ENCODE data around the gene ZNF683.
"Not testable (repeated sequence)": the region's sequence is repeated elsewhere in the genome, so short reads cannot be mapped to it uniquely, and the experiment has no call there.

ZNF683 gene

DNA sequence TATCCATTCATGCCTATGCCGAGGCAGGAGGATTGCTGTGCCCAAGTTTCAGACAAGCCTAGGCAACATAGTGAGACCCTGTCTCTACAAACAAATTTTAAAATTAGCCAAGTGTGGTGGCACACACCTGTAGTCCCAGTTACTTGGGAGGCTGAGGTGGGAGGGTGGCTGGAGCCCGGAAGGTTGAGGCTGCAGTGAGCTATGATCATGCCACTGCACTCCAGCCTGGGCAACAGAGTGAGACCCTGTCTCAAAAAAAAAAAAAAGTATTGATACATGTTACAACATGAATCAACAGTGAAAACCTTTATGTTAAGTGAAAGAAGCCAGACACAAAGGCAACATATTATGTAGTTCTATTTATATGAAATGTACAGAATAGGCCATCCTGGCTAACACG, 12.5 kb upstream of the ZNF683 start:
- DNase-seq (ENCODE audit: low spot score), result not testable (repeated sequence)

DNA sequence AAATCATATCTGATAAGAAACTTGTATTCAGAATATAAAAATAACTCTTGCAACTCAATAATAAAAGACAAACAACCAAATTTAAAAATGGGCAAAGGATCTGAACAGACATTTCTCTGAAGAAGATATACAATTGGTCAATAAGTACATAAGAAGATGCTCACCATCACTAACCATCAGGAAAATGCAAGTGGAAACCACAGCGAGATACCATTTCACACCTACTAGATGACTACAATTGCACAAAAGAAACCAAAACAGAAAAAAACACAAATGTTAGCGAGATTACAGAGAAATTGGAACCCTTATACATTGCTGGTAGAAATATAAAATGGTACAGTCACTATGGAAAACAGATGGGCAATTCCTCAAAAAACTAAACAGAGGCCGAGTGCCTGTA, 11.5 kb upstream of the ZNF683 start:
- DNase-seq (ENCODE audit: low spot score), result no peak

DNA sequence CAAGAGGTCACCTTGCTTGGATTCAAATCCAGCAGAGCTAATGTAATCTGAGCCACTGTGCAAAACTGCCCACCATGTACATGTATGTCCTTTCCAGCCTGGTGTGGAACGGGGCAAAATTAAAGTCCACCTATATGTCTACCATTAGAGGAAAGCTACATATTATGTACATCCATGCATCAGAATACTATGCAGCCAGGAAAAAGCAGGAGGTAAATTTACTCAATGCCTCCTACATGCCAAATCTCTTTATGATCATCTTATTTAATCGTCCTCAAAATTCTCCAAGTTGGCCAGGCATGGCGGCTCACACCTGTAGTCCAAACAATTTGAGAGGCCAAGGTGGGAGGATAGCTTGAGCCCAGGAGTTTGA, 6.3 kb upstream of the ZNF683 start:
- DNase-seq (ENCODE audit: low spot score), result no peak

DNA sequence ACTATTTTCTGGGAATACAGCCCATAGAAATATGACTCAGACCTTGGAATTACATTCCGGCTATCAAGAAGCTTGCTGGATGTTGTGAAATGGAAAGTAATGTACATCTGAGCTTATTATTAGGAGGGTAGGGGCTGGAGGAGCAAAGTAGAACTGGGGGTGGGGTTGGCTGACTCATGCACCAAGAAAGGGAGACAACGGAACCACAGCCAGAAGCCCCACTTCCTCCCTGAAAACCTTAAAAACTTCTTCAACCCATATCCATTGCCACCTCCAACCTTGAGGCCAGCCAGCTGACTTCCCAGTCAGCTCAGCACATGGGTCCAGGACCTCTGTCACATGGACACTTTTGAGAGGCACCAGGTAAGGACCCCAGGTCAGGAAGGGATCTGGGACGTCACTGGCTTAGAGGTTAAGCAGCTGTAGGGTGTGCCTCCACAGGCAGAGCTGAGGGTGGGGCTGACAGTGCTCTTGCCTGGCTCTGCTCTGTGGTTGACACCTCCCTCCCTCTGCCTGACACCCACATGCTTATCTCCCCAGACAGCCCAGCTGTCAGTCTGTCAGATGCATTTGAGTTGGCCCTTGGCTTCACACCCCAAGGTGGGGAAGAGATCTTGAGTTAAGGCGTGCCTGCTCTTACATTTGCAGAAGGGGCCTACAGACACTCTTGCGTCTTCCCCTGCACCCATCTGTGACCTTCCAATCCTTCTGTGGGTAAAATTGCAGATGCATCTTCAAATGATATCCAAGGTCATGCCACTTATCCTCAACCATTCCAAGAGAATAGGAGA, 5.7 kb upstream of the ZNF683 start:
- no peak for DNase-seq (ENCODE audit: low spot score)

DNA sequence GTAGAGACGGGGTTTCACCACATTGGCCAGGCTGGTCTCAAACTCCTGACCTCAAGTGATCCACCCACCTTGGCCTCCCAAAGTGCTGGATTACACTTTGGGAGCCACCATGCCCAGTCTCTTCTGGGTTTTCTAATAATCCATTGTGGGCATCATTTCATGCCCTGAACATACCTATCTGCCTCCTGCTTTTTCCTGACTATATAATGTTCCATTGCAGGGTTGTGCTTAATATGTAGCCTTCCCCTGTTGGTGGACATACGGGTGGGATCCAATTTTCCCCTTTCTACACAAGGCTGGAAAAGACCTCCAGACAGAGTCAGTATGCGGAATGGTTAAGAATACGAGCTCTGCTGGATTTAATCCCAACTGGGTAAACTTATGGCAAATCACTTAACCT, 3.5 kb upstream of the ZNF683 start:
- no peak for DNase-seq (ENCODE audit: low spot score)

DNA sequence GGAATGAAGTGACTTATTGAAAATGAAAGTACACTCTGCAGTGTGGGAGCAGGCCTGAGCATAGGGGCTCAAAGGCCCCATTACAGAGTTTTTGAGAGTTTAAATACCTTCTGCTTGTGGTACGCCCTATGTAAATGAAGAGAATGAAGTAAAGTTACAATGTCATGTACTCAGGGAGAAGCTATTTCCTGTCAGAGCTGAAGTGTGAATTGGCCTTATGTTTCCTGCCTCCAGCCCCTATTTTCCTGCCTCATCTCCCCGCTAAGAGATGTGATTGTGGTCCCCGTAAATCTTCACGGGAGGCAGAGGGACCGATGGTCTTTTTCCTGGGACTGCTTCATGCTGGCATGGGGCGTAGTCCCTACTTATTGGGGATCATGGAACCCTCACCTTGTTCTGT, 2.5 kb upstream of the ZNF683 start:
- no peak for DNase-seq (ENCODE audit: low spot score)

DNA sequence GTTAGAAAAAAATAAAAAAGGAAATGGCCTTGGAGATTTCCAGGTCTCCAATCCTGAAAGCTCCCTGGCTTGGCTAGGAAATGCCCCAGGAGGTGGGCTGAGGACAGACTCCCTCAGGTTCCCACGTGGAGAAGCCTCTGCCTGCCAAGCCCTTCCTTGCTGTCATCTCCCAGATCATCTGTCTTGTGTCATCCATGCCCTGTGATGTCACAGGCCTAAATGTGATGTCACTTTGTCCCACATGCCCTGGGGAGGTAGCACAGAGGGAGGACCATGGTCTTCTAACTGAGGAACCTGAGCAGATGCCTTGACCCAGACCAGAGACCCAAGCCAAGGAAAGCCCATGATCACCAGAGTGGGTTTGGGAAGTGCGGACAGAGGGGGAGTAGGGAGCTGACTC, 1.8 kb upstream of the ZNF683 start:
- not testable (repeated sequence) for DNase-seq (ENCODE audit: low spot score)

DNA sequence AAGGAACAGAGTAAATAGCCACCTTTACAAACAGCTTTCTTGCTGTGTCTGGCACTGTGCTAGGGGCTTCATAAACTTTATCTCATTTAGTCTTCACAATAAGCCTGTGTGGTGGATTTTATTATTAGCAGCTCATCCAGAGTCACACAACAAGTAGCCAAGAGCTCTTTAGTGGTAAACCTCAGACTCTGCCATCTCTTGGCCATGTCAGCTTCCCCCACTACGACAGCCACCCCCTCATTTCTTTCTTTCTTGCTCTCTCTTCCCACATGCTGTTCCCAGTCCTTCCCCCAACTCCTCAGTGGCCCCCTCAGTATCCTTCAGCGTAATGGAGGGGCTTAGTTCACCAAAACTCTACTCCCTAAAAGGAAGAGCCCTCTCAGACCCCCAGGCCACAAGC, 1.2 kb upstream of the ZNF683 start:
- no peak for DNase-seq (ENCODE audit: low spot score)

DNA sequence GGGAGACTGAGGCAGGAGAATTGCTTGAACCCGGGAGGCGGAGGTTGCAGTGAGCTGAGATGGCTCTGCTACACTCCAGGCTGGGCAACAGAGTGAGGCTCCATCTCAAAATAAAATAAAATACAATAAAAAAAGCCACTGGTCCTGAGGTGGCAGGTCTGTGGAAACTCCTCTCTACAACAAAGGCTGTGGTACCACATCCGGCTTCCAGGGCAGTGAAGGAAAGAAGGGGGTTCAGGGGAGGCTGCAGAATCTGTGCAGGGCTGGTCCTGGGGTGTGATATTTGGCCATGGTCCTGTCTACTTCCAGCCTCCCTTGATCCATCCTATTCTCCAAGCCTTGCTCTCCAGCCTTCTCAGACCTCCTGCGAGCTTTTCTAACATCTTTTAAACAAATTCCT, 731 bp upstream of the ZNF683 start:
- no peak for DNase-seq (ENCODE audit: low spot score)

DNA sequence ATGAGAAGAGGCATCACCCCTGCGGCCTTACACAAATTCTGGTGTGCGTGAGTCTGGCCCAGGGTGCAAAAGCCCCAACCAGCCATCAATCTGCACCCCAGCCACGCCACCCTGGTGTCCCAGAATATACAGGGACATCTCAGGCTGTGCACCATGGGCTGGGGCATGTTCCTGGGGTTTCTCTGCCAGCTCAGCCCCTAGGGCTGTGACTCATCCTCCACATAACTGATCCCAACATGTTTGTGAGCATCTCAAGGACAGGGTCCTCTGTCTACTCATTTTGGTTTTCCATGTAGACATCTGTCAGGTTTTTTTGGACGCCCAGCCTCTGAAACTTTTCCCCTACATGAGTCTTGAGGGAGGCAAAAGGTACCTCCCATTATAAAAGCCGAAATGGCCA, 511 bp downstream of the ZNF683 start:
- no peak for DNase-seq (ENCODE audit: low spot score)

DNA sequence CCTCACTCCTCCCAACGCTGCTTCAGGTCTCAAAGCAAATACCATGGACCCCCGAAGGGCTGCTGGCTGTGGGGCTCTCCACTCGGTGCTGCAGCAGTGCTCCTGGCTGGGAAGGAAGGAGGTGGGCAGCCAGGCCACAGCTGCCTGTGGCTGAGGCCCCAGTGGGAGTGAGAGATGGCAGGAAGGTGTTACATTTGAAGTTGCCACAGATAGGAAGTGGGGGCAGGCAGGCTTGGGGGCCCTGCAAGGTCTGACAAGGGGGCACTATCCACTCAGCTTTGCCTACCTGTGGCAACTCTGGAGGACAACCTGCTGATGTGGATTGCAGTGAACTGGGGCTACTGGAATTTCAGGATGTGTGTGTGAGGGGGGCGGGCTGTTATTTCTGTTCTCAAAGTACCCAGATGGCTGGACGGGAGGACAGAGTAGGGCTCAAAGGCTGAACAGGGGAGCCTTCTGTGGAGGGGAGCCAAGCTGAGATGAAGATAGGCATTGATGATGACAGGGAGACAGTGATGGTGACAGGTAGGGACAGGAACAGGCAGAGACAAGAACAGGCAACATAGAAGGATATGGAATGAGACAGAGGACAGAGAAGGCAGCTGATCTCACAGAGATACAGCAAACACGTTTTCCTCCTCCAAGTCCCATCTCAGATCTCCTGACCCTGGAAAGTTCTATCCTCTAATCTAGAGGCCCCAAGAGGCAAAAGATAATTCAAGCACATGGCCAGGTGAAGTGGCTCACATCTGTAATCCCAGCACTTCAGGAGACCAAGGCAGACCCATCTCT, 1.8 kb downstream of the ZNF683 start:
- DNase-seq (ENCODE audit: low spot score), result no peak

DNA sequence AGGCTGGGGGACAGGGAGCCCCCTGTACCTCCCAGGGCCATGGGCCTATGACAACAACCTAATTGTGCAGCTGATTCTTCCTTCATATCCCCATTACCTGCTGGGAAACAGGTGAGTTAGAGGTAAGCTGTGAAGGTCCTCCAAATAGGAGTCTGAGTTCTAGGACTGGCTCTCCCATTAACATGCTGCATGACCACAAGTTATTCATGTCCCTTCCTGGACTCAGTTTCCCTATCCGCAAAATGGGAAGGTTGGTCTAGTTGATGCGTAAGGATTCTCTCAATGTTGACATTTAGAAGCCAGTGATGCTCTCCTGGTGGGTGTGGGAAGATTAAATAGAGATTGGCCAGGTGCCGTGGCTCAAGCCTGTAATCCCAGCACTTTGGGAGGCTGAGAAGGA, 4.1 kb downstream of the ZNF683 start:
- no peak for DNase-seq (ENCODE audit: low spot score)

DNA sequence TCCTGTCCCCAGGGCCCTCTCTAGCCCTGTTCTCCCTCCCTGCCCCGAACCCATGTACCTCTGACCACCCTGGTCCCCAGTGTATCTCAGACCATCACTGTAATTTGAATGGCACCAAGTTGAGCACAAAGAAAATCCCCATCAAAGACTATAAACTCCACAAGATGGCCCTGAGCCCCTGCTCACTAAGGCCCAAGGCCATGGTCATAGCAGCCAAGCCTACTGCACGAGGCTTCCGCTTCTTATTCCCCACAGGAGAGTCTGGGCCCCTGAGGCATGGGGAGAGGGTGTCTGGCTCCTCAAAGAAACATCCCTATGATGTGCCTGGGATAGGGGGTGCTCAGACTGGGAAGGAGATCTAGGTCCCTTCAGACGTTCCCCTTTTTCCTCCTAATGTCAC, 4.5 kb downstream of the ZNF683 start:
- DNase-seq (ENCODE audit: low spot score), result no peak

DNA sequence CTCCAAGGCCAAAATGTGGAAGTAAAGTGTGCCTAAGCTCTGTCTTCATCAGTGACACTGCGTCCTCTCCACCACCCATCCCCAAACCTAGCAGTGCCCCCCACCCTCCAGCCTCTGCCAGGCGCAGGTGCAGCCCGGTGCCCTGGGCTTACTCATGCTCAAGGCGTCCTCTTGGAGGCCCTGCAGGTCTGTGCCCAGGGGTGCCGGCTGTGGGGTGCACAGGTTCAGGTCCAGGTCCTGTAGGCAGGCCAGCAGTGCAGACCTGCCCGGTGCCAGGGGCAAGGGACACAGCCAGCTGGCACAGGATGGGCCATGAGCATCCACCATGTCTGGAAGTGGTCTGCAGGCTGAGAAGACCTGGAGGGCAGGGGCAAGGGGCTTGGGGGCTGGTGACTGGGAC, 5.1 kb downstream of the ZNF683 start:
- no peak for DNase-seq (ENCODE audit: low spot score)

DNA sequence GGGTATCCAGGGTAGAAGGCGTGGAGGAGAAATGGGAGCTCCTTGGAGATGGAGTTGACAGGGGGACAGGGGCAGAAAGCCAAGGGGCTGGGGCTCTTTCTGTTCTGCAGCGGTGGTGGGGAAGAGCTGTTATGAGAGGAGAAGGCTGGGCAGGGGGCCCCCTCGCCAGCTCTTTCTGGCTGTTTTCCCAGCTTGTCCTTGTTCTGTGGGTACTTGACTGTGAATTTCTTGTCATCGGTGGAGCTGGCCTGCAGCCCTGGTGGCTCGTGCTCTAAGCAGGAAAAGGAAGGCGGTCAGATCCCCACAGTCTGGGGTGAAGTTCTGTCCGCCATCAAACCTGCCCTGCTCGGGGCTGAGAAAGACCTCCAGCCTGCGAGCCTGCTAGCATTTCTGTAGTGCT, 7.6 kb downstream of the ZNF683 start:
- no peak for DNase-seq (ENCODE audit: low spot score)

DNA sequence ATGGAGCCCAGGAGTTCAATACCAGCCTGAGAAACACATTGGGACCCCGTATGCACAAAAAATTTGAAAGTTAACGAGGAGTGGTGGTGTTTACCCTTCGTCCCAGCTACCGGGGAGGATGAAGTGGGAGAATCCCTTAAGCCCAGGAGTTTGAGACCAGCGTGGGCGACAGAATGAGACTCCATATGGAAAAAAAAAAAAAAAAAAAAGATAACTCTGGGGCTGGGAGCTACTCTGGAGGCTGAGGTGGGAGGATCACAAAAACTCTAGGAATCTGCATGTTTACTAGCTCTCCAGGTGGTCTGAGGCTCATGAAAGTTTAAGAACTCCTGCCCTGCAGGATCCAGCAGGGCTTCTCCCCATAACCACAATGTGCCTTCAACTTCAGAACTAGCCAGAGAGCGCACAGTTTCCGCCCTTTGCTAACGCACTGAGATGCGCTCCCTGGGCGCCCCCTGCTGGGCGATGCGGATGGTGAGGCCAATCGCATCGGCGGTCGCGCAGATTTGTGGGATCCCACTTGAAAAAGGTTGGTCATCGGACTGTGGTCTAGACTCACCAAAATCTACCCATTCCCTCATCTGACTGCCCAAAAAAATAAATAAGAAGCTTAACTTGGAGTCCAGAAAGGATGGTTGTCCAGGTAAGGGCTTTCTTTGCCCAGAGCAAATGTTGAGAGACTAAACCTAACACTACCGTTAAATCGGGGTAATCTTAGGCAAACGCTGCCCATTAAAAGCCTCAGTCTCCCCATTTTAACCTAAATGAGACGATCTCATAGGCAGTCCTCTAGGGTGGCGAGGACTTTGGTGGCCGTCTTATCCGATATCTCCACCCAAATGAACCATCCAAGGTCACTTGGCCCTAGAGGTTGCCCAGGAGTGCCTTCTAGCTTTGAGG, 8.8 kb downstream of the ZNF683 start:
- peak; percentile 27 for DNase-seq (ENCODE audit: low spot score)

DNA sequence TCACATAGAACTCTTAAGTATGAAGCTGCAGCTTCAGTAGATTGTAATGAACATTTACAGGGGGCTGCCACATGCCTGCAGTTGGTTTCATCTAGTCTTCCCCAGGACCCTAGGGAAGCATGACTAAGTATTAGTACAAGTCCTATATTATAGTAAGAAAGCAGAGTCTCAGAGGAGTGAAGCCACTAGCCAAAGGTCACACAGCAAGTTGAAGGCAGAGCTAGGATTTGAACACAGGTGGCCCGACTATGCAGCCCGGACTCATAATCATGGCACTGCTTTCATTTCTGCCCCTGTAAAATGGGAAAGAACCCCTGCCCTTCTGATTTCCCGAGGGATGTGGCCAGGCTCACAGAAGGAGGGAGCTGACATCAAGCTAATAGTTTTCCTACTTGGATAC, 10.2 kb downstream of the ZNF683 start:
- DNase-seq (ENCODE audit: low spot score), result no peak

DNA sequence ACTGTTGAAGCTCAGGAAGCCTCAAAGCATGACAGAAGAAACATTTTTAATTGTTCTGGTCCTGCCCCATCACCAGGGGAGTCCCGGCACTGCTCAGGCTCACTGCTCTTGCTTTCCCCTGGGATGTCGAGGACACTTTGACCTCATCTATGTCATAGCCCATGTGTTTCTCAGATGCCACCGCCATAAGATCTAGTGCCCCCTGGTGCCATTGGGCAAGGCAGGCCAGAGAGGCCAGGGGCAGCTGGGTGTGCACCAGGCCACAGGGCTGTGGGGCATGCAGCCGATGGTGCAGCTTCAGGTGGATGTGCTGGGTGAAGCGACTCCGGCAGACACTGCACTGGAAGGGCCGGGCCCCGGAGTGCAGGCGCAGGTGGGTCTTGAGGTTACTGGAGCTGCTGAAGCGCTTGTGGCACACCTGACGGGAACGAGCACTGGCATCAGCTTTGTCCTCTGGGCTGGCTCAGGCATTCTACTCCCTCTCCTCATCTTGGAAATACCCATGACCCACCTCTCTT, 10.9 kb downstream of the ZNF683 start:
- no peak for DNase-seq (ENCODE audit: low spot score)

DNA sequence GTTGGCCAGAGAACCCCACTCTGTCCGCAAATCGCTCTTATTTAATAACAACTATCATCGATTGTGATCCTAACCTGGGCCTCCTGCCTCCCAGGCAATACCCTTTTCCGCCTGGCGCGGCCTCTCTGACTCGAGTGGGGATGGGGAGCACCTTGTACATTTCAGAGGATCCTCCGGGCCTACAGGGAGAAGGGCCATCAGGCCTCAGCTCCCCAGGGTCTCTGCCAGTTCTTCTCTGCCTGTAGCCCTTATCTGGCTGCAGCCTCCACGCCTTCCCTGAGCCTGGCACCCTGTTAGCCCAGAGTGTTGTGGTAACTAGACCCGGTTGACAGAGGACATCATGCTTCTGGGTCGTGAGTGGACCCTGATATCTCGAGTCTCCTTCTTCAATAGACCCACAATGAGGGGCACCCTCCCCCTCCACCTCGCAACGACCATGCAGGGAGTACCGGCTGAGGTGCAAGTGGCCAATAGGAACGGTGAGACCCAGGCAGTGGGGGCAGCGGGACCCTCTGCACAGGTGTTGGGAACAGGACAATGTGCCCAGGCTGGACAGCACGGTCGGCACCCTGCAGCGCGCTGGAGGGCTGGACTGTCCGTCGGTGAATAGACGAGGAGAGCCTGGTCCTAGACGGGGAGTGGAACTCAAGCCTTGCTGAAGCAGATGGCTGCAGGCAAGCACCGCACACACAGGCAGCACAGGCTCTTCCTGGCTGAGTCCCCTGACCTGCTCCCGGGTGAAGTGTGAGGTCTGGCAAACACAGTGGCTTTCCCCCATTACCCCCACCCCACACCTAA, 11.5 kb downstream of the ZNF683 start:
- no peak for DNase-seq (ENCODE audit: low spot score)

DNA sequence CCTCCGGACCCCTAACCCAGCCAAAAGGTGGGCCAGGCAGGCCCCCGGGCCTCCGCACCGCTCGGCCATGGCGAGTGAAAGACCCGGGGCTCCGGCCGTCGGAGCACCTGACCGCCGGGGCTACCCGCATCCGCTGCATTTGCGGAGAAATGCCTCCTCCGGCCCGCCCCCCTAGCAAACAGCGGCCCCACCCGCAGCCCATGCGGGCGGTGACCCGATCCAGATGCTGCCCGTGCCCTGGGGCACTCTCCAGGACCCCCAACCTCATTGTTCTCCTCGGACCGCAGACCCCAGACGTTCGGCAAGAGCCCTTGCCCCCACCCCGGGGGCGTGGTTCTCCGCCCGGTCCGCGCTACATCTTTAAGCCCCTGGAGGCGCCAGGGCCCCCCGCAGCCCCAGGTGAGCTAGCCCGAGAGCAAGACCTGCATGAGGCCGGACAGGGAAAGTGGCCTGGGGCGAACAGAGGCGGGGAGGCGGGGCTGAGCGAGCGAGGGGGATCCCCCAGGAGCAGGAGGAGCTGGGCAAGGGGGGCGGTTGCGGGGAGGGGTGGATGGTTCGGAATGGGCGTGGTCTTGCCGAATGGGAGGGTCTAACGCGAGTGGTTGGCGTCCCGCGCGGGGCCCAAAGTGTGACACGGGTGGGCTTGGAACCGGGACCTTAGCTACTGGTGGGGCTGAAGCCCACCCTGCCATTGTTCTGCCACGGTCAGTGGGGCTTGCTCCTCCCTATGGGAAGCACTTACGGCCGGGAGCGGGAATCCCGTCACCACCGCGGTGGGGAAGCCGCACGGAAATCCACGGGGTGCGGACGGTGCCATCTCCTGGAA, 12.4 kb downstream of the ZNF683 start:
- no peak for DNase-seq (ENCODE audit: low spot score)

Data from globus pallidus (tissue), 1 donor.